H1 (cell line): Measurements from ENCODE around the gene LRTM1. TPM values are rescaled to one million over a fixed set of nuclear protein-coding genes. Genes with fewer than 3 reads are reported as not detected.

Experiments
- CHD2 ChIP-seq: IDR thresholded peaks from 2 replicates; pipeline ENCODE4 v1.6.1; 2012; ENCODE audit warnings: low read length, improper control_type of control experiment
- JUND ChIP-seq: IDR thresholded peaks from 2 replicates; pipeline ENCODE4 v1.6.1; 2011; ENCODE audit warnings: mild to moderate bottlenecking, improper control_type of control experiment, low read length
- polyA plus RNA-seq, 7 experiments: library from polyadenylated mRNA; depleted of rRNA in 3 of 7; stranded (reverse) in 5 of 7; unstranded in 2 of 7; fragments of >200 nt in 5 of 7; fragments of 200-250 nt in 2 of 7; gene quantifications; 1 replicate in 5 of 7; 2 replicates in 1 of 7; 4 replicates in 1 of 7; pipeline versions ENCODE4 v1.2.1 to v1.2.3, GENCODE V29; 2011 to 2013; ENCODE audit warnings: missing spikeins in 2 of 7, mixed read lengths in 2 of 7
- total RNA-seq: library from RNA; stranded (reverse); fragmentation: NEBNext Ultra II Directional; extraction: Animal tissue kit (Norgen Biotek cat#: 25700); gene quantifications from 2 replicates; pipeline ENCODE4 v1.2.1, GENCODE V29; 2021
- TF ChIP-seq, protein P1 (sequence below): IDR thresholded peaks from 2 replicates; pipeline ENCODE4 v1.6.1; 2012; ENCODE audit warnings: inconsistent platforms

LRTM1 gene
- total and polyA plus RNA-seq, 2 of the 8 experiments (the other 6 are each of a cell fraction or from before 2014, with no cell fraction given), result not detected

GRCh38 chr3:54967731-54968161 is 39.9 kb upstream of the LRTM1 start (continued):
- TF ChIP-seq, protein P1, sequence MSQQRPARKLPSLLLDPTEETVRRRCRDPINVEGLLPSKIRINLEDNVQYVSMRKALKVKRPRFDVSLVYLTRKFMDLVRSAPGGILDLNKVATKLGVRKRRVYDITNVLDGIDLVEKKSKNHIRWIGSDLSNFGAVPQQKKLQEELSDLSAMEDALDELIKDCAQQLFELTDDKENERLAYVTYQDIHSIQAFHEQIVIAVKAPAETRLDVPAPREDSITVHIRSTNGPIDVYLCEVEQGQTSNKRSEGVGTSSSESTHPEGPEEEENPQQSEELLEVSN, result no peak
- no peak for TF ChIP-seq JUND
- no peak for TF ChIP-seq CHD2
